Naive thymus-derived CD4-positive, alpha-beta T cell (primary cell): ENCODE results near the gene PELI2. TPM values are rescaled to one million over a fixed set of nuclear protein-coding genes. Genes with fewer than 3 reads are reported as not detected.
A peak's percentile ranks its signal among the peaks of the same experiment; 100 is the strongest.

Source experiments
- ATAC-seq: fragments of 150-1000 bp; cut with Tn5 transposase; 2 replicates; pipeline ENCODE4 v1.10.0; 2021; ENCODE audit warnings: mild to moderate bottlenecking, moderate library complexity
- CTCF ChIA-PET: fragments of 350-600 bp; sonication (Branson Sonifier 250); formaldehyde crosslinking; loops from one replicate; lab custom pipeline; 2021; ENCODE audit warnings: antibody characterized with exemption; lab: Charles Lee
- POLR2A ChIA-PET: fragments of 350-600 bp; sonication (Branson Sonifier 250); formaldehyde crosslinking; loops from one replicate; lab custom pipeline; 2021; ENCODE audit warnings: antibody characterized with exemption, inconsistent platforms; lab: Charles Lee
- DNase-seq, 9 donors: peaks; one replicate each; pipeline versions ENCODE4 v3.0.0 to v3.0.0-alpha.2; 2020 to 2022; ENCODE audit warnings: mixed read lengths in 1 of 9
- H3K27ac ChIP-seq: one replicate; pipeline ENCODE4 v1.7.0; 2013; ENCODE audit warnings: mild to moderate bottlenecking, low read depth, low read length, moderate library complexity
- H3K27me3 ChIP-seq, 2 donors: one replicate each; pipeline ENCODE4 v1.7.0; 2013; ENCODE audit warnings: low read length in 2 of 2, mild to moderate bottlenecking in 2 of 2, moderate library complexity in 2 of 2; ENCODE audit not compliant: control insufficient read depth in 2 of 2, insufficient read depth in 2 of 2
- H3K36me3 ChIP-seq, 3 experiments: 1 replicate in 2 of 3; 2 replicates in 1 of 3; pipeline ENCODE4 v1.7.0; 2013; ENCODE audit warnings: low read length in 3 of 3, mild to moderate bottlenecking in 3 of 3, moderate library complexity in 1 of 3; ENCODE audit not compliant: insufficient read depth in 3 of 3, control insufficient read depth in 2 of 3
- H3K4me1 ChIP-seq, 2 donors: one replicate each; pipeline ENCODE4 v1.7.0; 2013; ENCODE audit warnings: low read length in 2 of 2, mild to moderate bottlenecking in 2 of 2, moderate library complexity in 1 of 2; ENCODE audit not compliant: control insufficient read depth in 2 of 2, insufficient read depth in 2 of 2
- H3K4me3 ChIP-seq: 2 replicates; pipeline ENCODE4 v1.7.0; 2013; ENCODE audit warnings: mild to moderate bottlenecking, low read length
- H3K9me3 ChIP-seq, 3 experiments: 1 replicate in 2 of 3; 2 replicates in 1 of 3; pipeline ENCODE4 v1.7.0; 2013; ENCODE audit warnings: low read length in 3 of 3; ENCODE audit not compliant: control insufficient read depth in 2 of 3
- H3K27ac Mint-ChIP-seq, 9 donors: one replicate each; pipeline ENCODE4 v1.8.0; 2020 to 2022; ENCODE audit warnings: mixed read lengths in 9 of 9, mild to moderate bottlenecking in 8 of 9, moderate library complexity in 5 of 9, inconsistent platforms in 2 of 9
- H3K27me3 Mint-ChIP-seq, 5 donors: one replicate each; pipeline ENCODE4 v1.8.0; 2021 to 2022; ENCODE audit warnings: mixed read lengths in 5 of 5, mild to moderate bottlenecking in 1 of 5
- H3K36me3 Mint-ChIP-seq, 5 donors: one replicate each; pipeline ENCODE4 v1.8.0; 2020 to 2022; ENCODE audit warnings: mixed read lengths in 5 of 5, mild to moderate bottlenecking in 3 of 5, inconsistent platforms in 1 of 5
- H3K4me1 Mint-ChIP-seq, 7 donors: one replicate each; pipeline ENCODE4 v1.8.0; 2020 to 2022; ENCODE audit warnings: mixed read lengths in 7 of 7, mild to moderate bottlenecking in 3 of 7, inconsistent platforms in 1 of 7
- H3K4me3 Mint-ChIP-seq, 10 donors: one replicate each; pipeline ENCODE4 v1.8.0; 2020 to 2022; ENCODE audit warnings: mild to moderate bottlenecking in 10 of 10, mixed read lengths in 10 of 10, moderate library complexity in 6 of 10, inconsistent platforms in 2 of 10
- H3K9me3 Mint-ChIP-seq, 11 donors: one replicate each; pipeline ENCODE4 v1.8.0; 2020 to 2022; ENCODE audit warnings: mixed read lengths in 11 of 11, mild to moderate bottlenecking in 4 of 11, inconsistent platforms in 1 of 11, moderate library complexity in 1 of 11
- intact Hi-C, 2 donors: fragments of 100-400 bp; cut with micrococcal nuclease; formaldehyde crosslinking; loops; one replicate each; pipeline ENCODE4 v1.15.1; 2023
- polyA plus RNA-seq, 2 donors: library from polyadenylated mRNA; unstranded; fragments of 300-500 nt; fragmentation: Illumina TruSeq; gene quantifications; one replicate each; pipeline ENCODE4 v1.2.3, GENCODE V29; 2021
- total RNA-seq, 6 experiments: library from RNA in 5 of 6; stranded (reverse) in 5 of 6; gene quantifications; 1 replicate in 5 of 6; 2 replicates in 1 of 6; pipeline ENCODE4 v1.2.3 and lab custom pipeline; 2021 to 2026

The PELI2 gene
- total and polyA plus RNA-seq, 7 experiments from 2014 or later: 1.7 to 24.7 (median 11.3) TPM

DNA sequence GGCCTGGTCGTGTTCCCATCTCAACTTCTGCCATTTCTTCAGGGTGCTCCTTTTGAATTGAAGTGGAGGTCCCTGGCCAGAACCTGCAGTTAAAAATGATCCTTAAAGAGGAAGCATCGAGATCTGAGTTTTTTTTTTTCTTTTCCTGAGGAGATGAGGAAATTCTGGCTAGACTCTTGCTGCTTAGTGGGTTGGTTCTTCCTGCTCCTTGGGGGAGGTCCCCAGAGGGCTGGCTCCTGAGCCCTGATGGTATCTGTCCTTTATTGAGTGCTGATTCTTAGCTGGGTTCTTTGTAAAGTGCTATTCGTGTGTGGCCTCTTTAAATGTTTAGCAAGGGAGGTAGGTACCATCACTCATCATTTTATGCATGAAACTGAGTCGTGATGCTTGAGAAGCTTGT is 11.7 kb downstream of the PELI2 start:
- Histone ChIP-seq H3K4me1 (peaks cover 0 to 4% of the 10 kb centered on the region in 2 donors), H3K27ac (no peak overlapping the region), H3K36me3 (no peaks in the 10 kb centered on the region), H3K27me3 (no peaks in the 10 kb centered on the region), H3K9me3 (no peaks in the 10 kb centered on the region), H3K4me3 (no peak overlapping the region)
- ChIA-PET POLR2A (no interaction called here), CTCF (no interaction called here)
- peaks cover 0 to 4% (median 0%) of the 10 kb centered on the region in 5 donors for H3K36me3 Mint-ChIP-seq
- ATAC-seq: peak; percentile 48
- H3K27me3 Mint-ChIP-seq: peaks cover 0 to 11% (median under 1%) of the 10 kb centered on the region in 5 donors
- intact Hi-C loops: no loop called here
- peak overlapping the region in 1 of 9 donors; percentile 15 for H3K27ac Mint-ChIP-seq
- H3K9me3 Mint-ChIP-seq: peaks cover 0 to 3% (median 0%) of the 10 kb centered on the region in 11 donors
- peak overlapping the region in 2 of 10 donors; percentile 0 to 20 for H3K4me3 Mint-ChIP-seq
- DNase-seq: no peak
- H3K4me1 Mint-ChIP-seq: peaks cover 9 to 70% (median 42%) of the 10 kb centered on the region in 7 donors

DNA sequence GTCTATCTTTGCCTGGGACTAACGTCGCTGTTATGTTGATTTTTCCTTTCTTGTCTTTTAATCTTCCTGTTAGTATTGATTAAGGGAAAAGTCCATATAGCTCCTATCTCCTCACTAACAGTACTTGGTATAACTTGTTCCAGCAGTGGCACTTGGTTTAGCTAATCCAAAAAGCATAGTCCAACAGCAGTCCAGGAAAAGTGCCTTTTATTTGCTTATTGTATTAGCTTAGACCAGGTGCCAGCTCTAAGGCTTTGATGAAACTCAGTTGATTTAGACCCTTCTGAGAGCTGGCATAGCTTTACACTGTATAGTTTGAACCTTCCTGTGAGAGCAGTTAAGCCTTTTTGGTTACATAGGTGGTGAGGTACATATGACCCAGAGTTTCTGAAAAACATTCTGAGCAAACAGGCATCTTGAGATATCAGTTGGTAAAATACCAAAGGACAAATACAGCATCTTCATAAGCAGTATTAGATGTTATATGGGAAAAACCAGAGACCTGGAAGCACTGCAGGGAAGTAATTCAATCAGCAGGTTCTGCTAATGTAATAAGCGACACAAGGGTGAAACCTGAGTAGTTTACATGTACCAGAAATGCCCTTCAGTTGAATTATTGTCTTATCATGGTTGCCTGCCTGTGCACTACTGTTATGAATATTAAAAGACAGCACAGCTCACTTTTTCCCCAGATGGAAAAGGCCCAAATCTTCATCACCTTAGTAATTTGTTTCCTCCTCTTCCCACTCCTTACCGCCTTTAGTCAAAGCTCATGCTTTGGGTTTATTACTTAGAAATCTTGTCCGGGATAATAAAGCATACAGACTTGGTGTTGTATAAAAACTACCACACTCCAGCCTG is 13.0 kb downstream of the PELI2 start:
- no peak overlapping the region for H3K27ac Mint-ChIP-seq
- H3K27me3 Mint-ChIP-seq: peaks cover 0 to 11% (median 6%) of the 10 kb centered on the region in 5 donors
- H3K4me3 Mint-ChIP-seq: peak overlapping the region in 3 of 10 donors; percentile 20 to 39 (median 38)
- peaks cover 0 to 4% of the 10 kb centered on the region in 2 donors for H3K4me1 ChIP-seq
- H3K36me3 ChIP-seq: no peaks in the 10 kb centered on the region
- peaks cover 9 to 72% (median 46%) of the 10 kb centered on the region in 7 donors for H3K4me1 Mint-ChIP-seq
- peaks cover 0 to 4% (median 0%) of the 10 kb centered on the region in 5 donors for H3K36me3 Mint-ChIP-seq
- H3K9me3 ChIP-seq: no peaks in the 10 kb centered on the region
- no peak overlapping the region for H3K4me3 ChIP-seq
- DNase-seq (no peak), ATAC-seq (no peak)
- H3K9me3 Mint-ChIP-seq: peaks cover 0 to 3% (median 0%) of the 10 kb centered on the region in 11 donors
- ChIA-PET POLR2A (no interaction called here), CTCF (interaction anchor here (1.1 kb wide), 1 partner anchor 11 kb away, joined by 4 read pairs; no protein-coding TSS in a partner anchor)
- no peaks in the 10 kb centered on the region for H3K27me3 ChIP-seq
- no peak overlapping the region for H3K27ac ChIP-seq
- intact Hi-C loops: no loop called here

DNA sequence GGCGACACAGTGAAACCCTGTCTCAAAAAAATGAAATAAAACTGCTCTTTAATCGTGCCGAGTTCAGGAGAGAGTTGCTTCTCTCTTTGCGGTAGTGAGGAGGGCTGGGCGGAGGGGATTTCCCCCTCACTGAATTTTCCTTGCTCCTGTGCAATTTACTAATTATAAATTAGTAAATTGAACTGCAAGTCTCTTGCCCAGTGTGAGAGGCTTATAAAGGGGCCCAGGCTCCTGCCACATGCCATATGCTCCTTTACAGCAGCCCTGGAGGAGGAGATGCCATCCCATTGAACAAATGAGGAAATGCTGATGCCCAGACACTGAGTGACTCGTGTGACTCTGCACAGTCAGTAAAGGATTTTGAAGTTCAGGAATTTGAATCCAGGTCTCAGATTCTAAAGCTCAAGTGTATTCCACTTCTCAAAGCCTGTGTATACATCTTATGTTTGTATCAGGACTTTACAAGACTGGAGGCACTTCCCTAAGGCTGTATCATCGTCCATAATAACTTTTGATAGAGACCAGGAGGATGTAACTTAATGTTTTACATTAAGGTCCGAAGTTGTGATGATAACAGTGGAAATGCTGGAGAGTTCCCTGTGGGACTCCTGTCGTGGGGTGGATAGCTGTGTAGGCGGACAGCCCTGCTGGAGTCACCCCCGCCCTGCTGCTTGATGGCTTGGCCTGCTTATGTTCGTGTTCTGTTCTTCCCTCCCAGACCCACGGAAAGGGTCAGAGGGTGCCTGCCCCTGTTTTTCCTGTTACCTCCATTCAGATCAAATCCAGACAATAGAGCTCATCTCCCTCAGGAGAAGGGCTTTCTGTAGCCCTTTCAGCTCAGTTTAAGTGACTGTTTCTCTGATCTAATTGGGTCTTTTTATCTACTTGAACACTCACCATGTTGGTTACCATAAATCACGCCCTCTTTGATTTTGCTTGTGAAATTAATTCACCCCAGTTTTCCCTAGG is 13.9 kb downstream of the PELI2 start:
- Mint-ChIP-seq H3K36me3 (peaks cover 0 to 7% (median 0%) of the 10 kb centered on the region in 5 donors), H3K9me3 (peaks cover 0 to 3% (median 0%) of the 10 kb centered on the region in 11 donors), H3K27ac (peak overlapping the region in 1 of 9 donors; percentile 11), H3K4me3 (peak overlapping the region in 4 of 10 donors; percentile 20 to 39 (median 32)), H3K27me3 (peaks cover 0 to 12% (median 11%) of the 10 kb centered on the region in 5 donors), H3K4me1 (peaks cover 9 to 70% (median 44%) of the 10 kb centered on the region in 7 donors)
- Histone ChIP-seq H3K9me3 (no peaks in the 10 kb centered on the region), H3K4me1 (peaks cover 0 to 4% of the 10 kb centered on the region in 2 donors), H3K27me3 (no peaks in the 10 kb centered on the region), H3K27ac (no peak overlapping the region), H3K4me3 (no peak overlapping the region), H3K36me3 (no peaks in the 10 kb centered on the region)
- POLR2A ChIA-PET: interaction anchor here (0.9 kb wide), 1 partner anchor 14 kb away, joined by 3 read pairs; the partner anchor contains the start of gene PELI2
- CTCF ChIA-PET: no interaction called here
- intact Hi-C loops: no loop called here
- DNase-seq (no peak), ATAC-seq (peak; percentile 43)

DNA sequence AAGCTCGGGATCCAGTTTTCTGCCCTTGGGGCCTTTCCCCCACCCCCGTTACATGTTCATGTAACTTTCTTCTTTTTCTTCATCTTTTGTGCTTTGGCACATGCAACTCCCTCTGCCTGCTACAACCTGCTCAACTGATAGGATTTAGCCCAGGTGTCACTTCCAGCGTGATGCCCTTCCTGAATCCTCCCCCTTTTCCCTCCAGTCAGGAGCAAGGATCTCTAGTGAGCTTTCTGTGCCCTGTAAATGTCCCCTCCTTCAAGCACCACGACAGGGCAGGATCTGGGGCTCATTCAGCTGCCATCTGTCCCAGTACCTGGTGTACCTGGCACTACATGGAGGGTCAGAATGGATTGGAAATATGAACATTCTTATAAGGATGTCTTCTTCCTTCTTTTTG is 15.3 kb downstream of the PELI2 start:
- no peaks in the 10 kb centered on the region for H3K9me3 ChIP-seq
- H3K36me3 Mint-ChIP-seq: peaks cover 0 to 7% (median 0%) of the 10 kb centered on the region in 5 donors
- peaks cover 0 to 17% (median 11%) of the 10 kb centered on the region in 5 donors for H3K27me3 Mint-ChIP-seq
- POLR2A ChIA-PET: no interaction called here
- CTCF ChIA-PET: no interaction called here
- H3K4me3 Mint-ChIP-seq: no peak overlapping the region
- no peak for DNase-seq
- H3K4me1 ChIP-seq: peaks cover 0 to 4% of the 10 kb centered on the region in 2 donors
- H3K4me3 ChIP-seq: no peak overlapping the region
- H3K27ac ChIP-seq: no peak overlapping the region
- intact Hi-C loops: no loop called here
- no peak for ATAC-seq
- peaks cover 9 to 65% (median 45%) of the 10 kb centered on the region in 7 donors for H3K4me1 Mint-ChIP-seq
- H3K36me3 ChIP-seq: no peaks in the 10 kb centered on the region
- H3K9me3 Mint-ChIP-seq: no peaks in the 10 kb centered on the region
- no peaks in the 10 kb centered on the region for H3K27me3 ChIP-seq
- peak overlapping the region in 1 of 9 donors; percentile 46 for H3K27ac Mint-ChIP-seq

DNA sequence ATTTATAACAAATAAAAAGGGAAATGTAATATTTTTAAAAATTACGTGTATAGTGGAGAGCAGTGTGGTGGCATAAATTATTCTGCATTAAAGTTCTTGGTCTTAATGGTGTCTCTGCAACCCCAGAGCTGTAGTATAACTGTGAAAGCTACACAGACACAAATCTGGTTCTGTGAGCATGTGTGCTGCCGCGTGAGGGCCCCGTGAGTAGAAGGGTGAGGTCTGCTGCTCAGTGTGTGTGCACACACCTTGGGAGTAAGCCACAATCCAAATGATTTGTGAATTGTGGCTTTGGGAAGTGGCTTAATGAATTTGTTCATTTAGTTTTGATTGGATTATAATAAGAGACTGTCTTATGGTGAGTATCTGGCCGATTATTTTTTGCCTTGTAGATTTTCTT is 16.8 kb downstream of the PELI2 start:
- H3K27ac Mint-ChIP-seq: no peak overlapping the region
- no peaks in the 10 kb centered on the region for H3K9me3 ChIP-seq
- H3K27me3 Mint-ChIP-seq: peaks cover 0 to 23% (median 11%) of the 10 kb centered on the region in 5 donors
- no peaks in the 10 kb centered on the region for H3K36me3 ChIP-seq
- H3K4me1 ChIP-seq: peaks cover 0 to 3% of the 10 kb centered on the region in 2 donors
- intact Hi-C loops: no loop called here
- peaks cover 0 to 7% (median 0%) of the 10 kb centered on the region in 5 donors for H3K36me3 Mint-ChIP-seq
- peaks cover 10 to 62% (median 41%) of the 10 kb centered on the region in 7 donors for H3K4me1 Mint-ChIP-seq
- CTCF ChIA-PET: no interaction called here
- no peak for DNase-seq
- ATAC-seq: no peak
- no peaks in the 10 kb centered on the region for H3K27me3 ChIP-seq
- H3K9me3 Mint-ChIP-seq: no peaks in the 10 kb centered on the region
- H3K4me3 Mint-ChIP-seq: peak overlapping the region in 1 of 10 donors; percentile 25
- no peak overlapping the region for H3K4me3 ChIP-seq
- POLR2A ChIA-PET: interaction anchor here (0.6 kb wide), 1 partner anchor 14 kb away, joined by 3 read pairs; no protein-coding TSS in a partner anchor
- no peak overlapping the region for H3K27ac ChIP-seq

DNA sequence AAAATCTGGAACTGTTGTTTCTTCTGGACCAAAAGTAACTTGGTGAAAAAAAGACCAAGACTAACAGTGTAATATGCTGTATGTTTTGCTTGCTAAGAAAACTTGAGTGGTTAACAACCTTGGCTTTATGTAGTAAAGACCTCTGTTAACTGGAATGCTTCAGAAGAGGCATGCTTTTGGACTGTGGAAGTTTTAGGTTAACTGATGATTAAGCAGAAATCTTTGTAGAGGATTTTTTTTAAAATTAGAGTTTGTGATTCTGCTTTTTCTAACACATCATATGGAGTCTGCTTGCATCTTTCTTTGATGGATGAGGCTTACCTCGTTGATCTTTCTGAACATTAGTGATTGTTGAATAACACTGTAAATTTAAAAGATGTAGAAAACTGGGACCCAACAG is 17.5 kb downstream of the PELI2 start:
- peaks cover 0 to 23% (median 11%) of the 10 kb centered on the region in 5 donors for H3K27me3 Mint-ChIP-seq
- POLR2A ChIA-PET: interaction anchor here (0.6 kb wide), 1 partner anchor 15 kb away, joined by 3 read pairs; no protein-coding TSS in a partner anchor
- H3K27ac Mint-ChIP-seq: no peak overlapping the region
- no peak overlapping the region for H3K27ac ChIP-seq
- intact Hi-C loops: no loop called here
- H3K36me3 ChIP-seq: no peaks in the 10 kb centered on the region
- no peak overlapping the region for H3K4me3 ChIP-seq
- H3K27me3 ChIP-seq: no peaks in the 10 kb centered on the region
- no peaks in the 10 kb centered on the region for H3K9me3 Mint-ChIP-seq
- H3K4me3 Mint-ChIP-seq: no peak overlapping the region
- H3K4me1 Mint-ChIP-seq: peaks cover 8 to 59% (median 43%) of the 10 kb centered on the region in 7 donors
- H3K9me3 ChIP-seq: no peaks in the 10 kb centered on the region
- ATAC-seq (no peak), DNase-seq (no peak)
- H3K36me3 Mint-ChIP-seq: peaks cover 0 to 7% (median 0%) of the 10 kb centered on the region in 5 donors
- H3K4me1 ChIP-seq: no peaks in the 10 kb centered on the region
- CTCF ChIA-PET: no interaction called here
